Measurements from ENCODE around the gene PPIL1. TPM values are rescaled to one million over a fixed set of nuclear protein-coding genes. Genes with fewer than 3 reads are reported as not detected.

Gene PPIL1
- polyA plus RNA-seq, 3 donors from 2014 or later, result 10.8 to 18.1 (median 15.1) TPM

DNA sequence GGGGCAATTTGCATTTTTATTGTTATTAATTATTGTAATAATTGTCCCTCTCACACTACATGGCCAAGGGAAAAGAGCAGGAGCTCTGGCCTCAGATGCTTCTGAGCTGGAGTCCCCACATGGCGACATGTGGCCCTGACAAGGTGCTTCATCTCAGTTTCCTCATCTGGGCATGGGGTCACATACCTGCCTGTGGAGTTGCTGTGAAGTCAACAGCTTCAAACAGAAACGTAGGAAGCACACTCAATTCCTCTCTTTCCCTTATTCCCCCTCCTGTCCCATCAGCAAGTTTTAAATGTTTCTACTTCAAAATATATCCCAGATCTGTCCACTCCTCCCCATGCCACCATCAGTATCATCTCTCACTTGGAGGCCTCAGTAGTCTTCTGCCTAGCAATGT lies 44.0 kb downstream of the PPIL1 start:
- DNase-seq, result no peak
- no peak overlapping the region for H3K4me3 Mint-ChIP-seq
- H3K9me3 Mint-ChIP-seq, result no peaks in the 10 kb centered on the region
- peaks cover 0 to 3% (median 2%) of the 10 kb centered on the region in 3 donors for H3K27me3 Mint-ChIP-seq (ENCODE audit: low read depth in 3 of 3)
- no peak overlapping the region for H3K27ac Mint-ChIP-seq
- H3K4me1 Mint-ChIP-seq, result peaks cover 7 to 9% of the 10 kb centered on the region in 2 donors
- no peaks in the 10 kb centered on the region for H3K36me3 Mint-ChIP-seq

DNA sequence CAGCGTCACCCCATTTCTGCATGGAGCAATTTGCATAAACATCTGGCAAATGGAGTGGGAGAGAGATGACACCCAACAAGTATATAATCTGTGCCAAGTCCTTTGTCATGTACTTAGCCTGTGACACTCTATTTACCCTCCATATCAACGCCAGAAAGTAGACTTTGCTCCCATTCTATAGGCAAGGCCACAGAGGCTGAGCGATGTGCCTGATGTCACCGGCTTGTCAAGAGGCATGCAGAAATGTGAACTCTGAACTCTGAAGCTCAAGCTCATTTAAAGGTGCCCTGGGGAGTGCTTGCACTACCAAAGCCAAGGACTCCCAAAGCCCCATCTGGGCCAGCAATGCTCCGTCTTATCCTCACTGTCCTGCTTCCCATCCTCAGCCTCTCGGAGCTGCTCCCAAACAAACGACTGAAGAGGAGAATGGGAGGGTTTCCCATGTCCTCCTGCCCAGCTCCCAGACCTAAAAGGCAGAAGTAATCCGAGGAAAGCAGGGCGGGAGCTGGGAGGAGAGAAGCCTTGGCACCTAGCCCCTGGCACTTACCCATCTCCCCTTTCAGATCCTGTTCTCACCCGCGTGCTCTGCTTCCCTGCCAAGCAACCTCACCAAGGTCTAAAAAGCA lies 44.6 kb downstream of the PPIL1 start:
- Mint-ChIP-seq H3K36me3 (no peaks in the 10 kb centered on the region), H3K9me3 (no peaks in the 10 kb centered on the region), H3K4me3 (no peak overlapping the region), H3K27ac (no peak overlapping the region), H3K4me1 (peaks cover 7 to 9% of the 10 kb centered on the region in 2 donors), H3K27me3 (ENCODE audit: low read depth in 3 of 3) (peaks cover 0 to 3% (median 3%) of the 10 kb centered on the region in 3 donors)
- no peak for DNase-seq

- H3K9me3 Mint-ChIP-seq, result no peaks in the 10 kb centered on the region
- H3K27me3 Mint-ChIP-seq (ENCODE audit: low read depth in 3 of 3), result peaks cover 0 to 5% (median 3%) of the 10 kb centered on the region in 3 donors
- no peaks in the 10 kb centered on the region for H3K36me3 Mint-ChIP-seq
- H3K4me1 Mint-ChIP-seq, result peaks cover 7 to 9% of the 10 kb centered on the region in 2 donors
- peak in 1 of 3 donors; percentile 9 for DNase-seq
- no peak overlapping the region for H3K4me3 Mint-ChIP-seq
- no peak overlapping the region for H3K27ac Mint-ChIP-seq
Observed at GRCh38 chr6:36827261-36828079, 47.1 kb downstream of the PPIL1 start.

GRCh38 chr6:36826520-36827227 lies 47.9 kb downstream of the PPIL1 start:
- H3K27me3 Mint-ChIP-seq (ENCODE audit: low read depth in 3 of 3), result peaks cover 2 to 6% (median 3%) of the 10 kb centered on the region in 3 donors
- no peak overlapping the region for H3K4me3 Mint-ChIP-seq
- no peaks in the 10 kb centered on the region for H3K36me3 Mint-ChIP-seq
- no peak overlapping the region for H3K27ac Mint-ChIP-seq
- no peak for DNase-seq
- H3K9me3 Mint-ChIP-seq, result no peaks in the 10 kb centered on the region
- peaks cover 7 to 9% of the 10 kb centered on the region in 2 donors for H3K4me1 Mint-ChIP-seq

- peaks cover 2 to 6% (median 3%) of the 10 kb centered on the region in 3 donors for H3K27me3 Mint-ChIP-seq (ENCODE audit: low read depth in 3 of 3)
- no peaks in the 10 kb centered on the region for H3K9me3 Mint-ChIP-seq
- no peak for DNase-seq
- no peak overlapping the region for H3K4me3 Mint-ChIP-seq
- peaks cover 7 to 9% of the 10 kb centered on the region in 2 donors for H3K4me1 Mint-ChIP-seq
- no peaks in the 10 kb centered on the region for H3K36me3 Mint-ChIP-seq
- no peak overlapping the region for H3K27ac Mint-ChIP-seq
Observed at GRCh38 chr6:36825994-36826393, 48.6 kb downstream of the PPIL1 start.

DNA sequence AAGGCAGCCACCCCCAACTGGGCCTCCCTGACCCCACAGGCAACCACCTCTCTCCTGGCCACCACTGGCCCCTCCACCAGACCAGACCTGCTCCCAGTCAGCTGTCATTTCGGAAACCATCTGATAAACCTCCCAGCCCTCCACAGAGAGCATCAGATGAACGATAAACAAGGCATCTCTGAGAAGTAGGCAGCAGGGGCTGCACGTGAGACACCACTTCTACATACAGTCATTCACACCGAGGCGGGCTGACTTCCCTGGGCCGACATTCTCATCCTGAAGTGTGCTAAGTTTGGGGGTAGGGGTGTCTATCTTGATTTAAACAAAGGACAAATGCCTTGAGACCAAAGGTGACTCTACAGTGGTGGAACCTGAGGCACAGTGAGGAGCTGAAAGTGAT lies 49.2 kb downstream of the PPIL1 start:
- H3K4me1 Mint-ChIP-seq, result peaks cover 7 to 9% of the 10 kb centered on the region in 2 donors
- H3K27ac Mint-ChIP-seq, result no peak overlapping the region
- no peak for DNase-seq
- no peak overlapping the region for H3K4me3 Mint-ChIP-seq
- no peaks in the 10 kb centered on the region for H3K36me3 Mint-ChIP-seq
- no peaks in the 10 kb centered on the region for H3K9me3 Mint-ChIP-seq
- peaks cover 2 to 6% (median 3%) of the 10 kb centered on the region in 3 donors for H3K27me3 Mint-ChIP-seq (ENCODE audit: low read depth in 3 of 3)

DNA sequence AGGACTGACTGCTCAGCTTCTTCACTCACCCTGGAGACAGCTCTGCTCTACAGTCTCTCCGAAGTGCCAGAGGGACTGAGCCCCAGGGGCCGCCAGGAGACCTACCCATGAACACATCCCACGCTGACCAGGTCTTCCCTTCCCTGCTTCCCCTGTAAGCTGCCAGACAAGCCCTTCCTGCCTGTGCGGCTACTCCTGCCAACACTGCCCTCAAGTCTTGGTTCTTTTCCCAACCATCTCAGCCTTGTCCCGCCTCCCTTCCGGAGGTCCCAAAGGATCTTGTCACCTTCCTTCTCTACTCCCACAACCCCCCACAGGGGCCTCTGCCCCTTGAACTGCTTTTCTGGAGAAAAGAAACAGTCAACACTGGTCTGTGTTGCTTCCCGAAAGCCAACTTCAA lies 50.4 kb downstream of the PPIL1 start:
- H3K4me1 Mint-ChIP-seq, result peaks cover 7 to 9% of the 10 kb centered on the region in 2 donors
- no peaks in the 10 kb centered on the region for H3K9me3 Mint-ChIP-seq
- H3K27me3 Mint-ChIP-seq (ENCODE audit: low read depth in 3 of 3), result peaks cover 2 to 6% (median 2%) of the 10 kb centered on the region in 3 donors
- H3K27ac Mint-ChIP-seq, result no peak overlapping the region
- no peaks in the 10 kb centered on the region for H3K36me3 Mint-ChIP-seq
- no peak for DNase-seq
- no peak overlapping the region for H3K4me3 Mint-ChIP-seq

GRCh38 chr6:36823421-36824096 lies 51.0 kb downstream of the PPIL1 start:
- Mint-ChIP-seq H3K4me3 (no peak overlapping the region), H3K9me3 (no peaks in the 10 kb centered on the region), H3K4me1 (peaks cover 7 to 9% of the 10 kb centered on the region in 2 donors), H3K36me3 (no peaks in the 10 kb centered on the region), H3K27me3 (ENCODE audit: low read depth in 3 of 3) (peaks cover 2 to 6% (median 2%) of the 10 kb centered on the region in 3 donors), H3K27ac (no peak overlapping the region)
- DNase-seq, result no peak

- no peak overlapping the region for H3K27ac Mint-ChIP-seq
- peaks cover 4 to 5% of the 10 kb centered on the region in 2 donors for H3K4me1 Mint-ChIP-seq
- no peak for DNase-seq
- no peaks in the 10 kb centered on the region for H3K9me3 Mint-ChIP-seq
- H3K36me3 Mint-ChIP-seq, result no peaks in the 10 kb centered on the region
- no peak overlapping the region for H3K4me3 Mint-ChIP-seq
- peaks cover 2 to 6% (median 4%) of the 10 kb centered on the region in 3 donors for H3K27me3 Mint-ChIP-seq (ENCODE audit: low read depth in 3 of 3)
Observed at GRCh38 chr6:36822506-36823269, 51.9 kb downstream of the PPIL1 start.

- H3K9me3 Mint-ChIP-seq, result no peaks in the 10 kb centered on the region
- no peak overlapping the region for H3K27ac Mint-ChIP-seq
- no peaks in the 10 kb centered on the region for H3K4me1 Mint-ChIP-seq
- no peaks in the 10 kb centered on the region for H3K36me3 Mint-ChIP-seq
- DNase-seq, result no peak
- no peak overlapping the region for H3K4me3 Mint-ChIP-seq
- H3K27me3 Mint-ChIP-seq (ENCODE audit: low read depth in 3 of 3), result peaks cover 2 to 6% (median 4%) of the 10 kb centered on the region in 3 donors
Observed at GRCh38 chr6:36821581-36822335, 52.8 kb downstream of the PPIL1 start.

DNA sequence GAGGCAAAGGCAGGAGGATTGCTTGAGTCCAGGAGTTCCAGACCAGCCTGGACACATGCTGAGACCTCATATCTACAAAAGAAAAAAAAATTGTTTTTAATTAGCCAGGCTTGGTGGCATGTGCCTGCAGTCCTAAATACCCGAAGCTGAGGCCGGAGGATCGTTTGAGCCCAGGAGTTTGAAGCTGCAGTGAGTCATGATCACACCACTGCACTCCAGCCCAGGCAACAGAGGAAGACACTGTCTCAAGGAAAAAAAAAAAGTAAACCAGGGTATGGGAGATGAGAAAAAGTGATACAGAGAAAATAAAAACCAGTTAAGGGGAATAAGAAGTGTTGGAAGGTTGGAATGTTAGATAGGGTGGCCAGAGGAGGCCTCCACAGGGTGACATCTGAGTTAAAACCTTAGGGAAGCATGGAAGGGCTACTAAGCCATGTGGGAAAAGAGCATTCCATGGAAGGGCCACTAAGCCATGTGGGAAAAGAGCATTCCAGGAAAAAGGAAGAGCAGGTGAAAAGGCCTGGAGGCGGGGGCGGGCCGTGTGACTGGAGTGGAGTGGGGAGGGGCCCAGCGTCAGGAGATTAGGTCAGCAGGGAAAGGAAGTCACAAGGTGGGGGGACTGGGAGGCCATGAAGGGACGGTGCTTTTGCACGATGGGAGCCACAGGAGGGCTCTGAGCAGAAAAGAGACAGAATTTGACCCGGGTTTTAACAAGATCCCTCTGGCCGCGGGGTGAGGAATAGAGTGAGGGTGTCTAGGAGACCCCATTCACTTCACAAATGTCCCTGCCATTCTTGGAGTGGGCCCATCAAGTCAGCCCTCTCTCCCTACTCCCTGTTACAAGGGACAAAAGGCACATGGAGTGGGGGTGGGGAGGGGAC lies 53.7 kb downstream of the PPIL1 start:
- Mint-ChIP-seq H3K27ac (no peak overlapping the region), H3K9me3 (no peaks in the 10 kb centered on the region), H3K4me3 (no peak overlapping the region), H3K4me1 (no peaks in the 10 kb centered on the region), H3K36me3 (no peaks in the 10 kb centered on the region), H3K27me3 (ENCODE audit: low read depth in 3 of 3) (peaks cover 2 to 4% (median 4%) of the 10 kb centered on the region in 3 donors)
- no peak for DNase-seq

GRCh38 chr6:36818756-36819155 lies 55.8 kb downstream of the PPIL1 start:
- peaks cover 2 to 3% (median 2%) of the 10 kb centered on the region in 3 donors for H3K27me3 Mint-ChIP-seq (ENCODE audit: low read depth in 3 of 3)
- H3K9me3 Mint-ChIP-seq, result no peaks in the 10 kb centered on the region
- H3K36me3 Mint-ChIP-seq, result no peaks in the 10 kb centered on the region
- no peak overlapping the region for H3K4me3 Mint-ChIP-seq
- DNase-seq, result no peak
- no peak overlapping the region for H3K27ac Mint-ChIP-seq
- no peaks in the 10 kb centered on the region for H3K4me1 Mint-ChIP-seq

Data from immature natural killer cell (primary cell).